HG03108 (cell line): ENCODE data around the gene TMPRSS6.

Experiments
- ATAC-seq: cut with Tn5 transposase; IDR thresholded peaks from one replicate; pipeline ENCODE4 v1.9.1; 2021; ENCODE audit warnings: moderate library complexity; ENCODE audit not compliant: unreplicated experiment

TMPRSS6 gene

DNA sequence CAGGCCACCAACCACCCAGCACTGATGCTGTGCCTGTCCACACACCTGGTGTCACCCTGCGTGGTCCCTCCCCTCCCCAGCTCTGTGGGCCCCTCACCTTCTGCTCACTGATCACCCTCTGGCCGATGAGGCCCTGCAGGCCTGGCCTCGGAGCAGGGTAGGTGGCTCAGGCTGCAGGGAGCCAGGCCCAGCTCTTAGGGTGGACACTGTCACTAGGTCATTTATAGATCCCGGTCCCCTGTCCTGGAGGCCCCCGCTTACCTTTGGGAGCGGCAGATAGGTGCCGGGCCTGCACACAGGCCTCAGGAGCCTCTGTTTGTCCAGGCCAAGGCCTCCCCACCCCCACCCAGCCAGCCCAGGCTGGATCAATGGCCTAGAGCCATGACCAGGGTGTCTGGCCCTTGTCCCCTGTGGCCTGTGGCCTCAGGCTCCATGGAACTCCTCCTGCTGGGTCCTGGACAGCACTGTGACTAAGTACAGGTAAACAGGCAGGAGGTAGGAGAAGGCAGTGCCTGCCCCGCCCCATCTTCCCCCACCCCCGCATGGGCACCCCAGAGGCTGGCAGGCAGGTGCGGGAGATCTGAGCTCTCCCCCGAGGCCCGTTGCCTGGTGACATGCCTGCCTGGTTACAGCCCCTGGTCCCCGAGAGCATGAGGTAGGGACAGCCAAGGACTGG is at the start of gene TMPRSS6:
Gene TMPRSS6, minus strand, starts transcription at position 472 of the 676 bp plus-strand sequence. CDS start 6,296 bp downstream, outside the sequence.
- no peak for ATAC-seq

DNA sequence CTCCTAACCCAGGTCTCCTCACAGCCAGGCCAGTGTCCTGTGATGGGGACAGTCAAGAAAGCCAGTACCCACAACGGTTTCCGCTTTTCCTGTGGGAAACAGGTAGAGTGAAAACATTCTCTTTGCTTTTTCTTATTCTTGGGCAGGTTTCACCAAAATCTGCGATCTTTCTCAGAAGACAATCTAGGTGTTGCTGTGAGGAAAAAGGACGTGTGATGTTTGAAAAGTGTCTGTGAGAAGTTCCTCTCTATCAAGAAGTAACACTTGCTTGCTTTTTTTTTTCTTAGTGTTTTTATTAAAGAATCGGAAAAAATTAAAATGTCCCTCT is 49.4 kb upstream of the TMPRSS6 start:
- ATAC-seq, result no peak

DNA sequence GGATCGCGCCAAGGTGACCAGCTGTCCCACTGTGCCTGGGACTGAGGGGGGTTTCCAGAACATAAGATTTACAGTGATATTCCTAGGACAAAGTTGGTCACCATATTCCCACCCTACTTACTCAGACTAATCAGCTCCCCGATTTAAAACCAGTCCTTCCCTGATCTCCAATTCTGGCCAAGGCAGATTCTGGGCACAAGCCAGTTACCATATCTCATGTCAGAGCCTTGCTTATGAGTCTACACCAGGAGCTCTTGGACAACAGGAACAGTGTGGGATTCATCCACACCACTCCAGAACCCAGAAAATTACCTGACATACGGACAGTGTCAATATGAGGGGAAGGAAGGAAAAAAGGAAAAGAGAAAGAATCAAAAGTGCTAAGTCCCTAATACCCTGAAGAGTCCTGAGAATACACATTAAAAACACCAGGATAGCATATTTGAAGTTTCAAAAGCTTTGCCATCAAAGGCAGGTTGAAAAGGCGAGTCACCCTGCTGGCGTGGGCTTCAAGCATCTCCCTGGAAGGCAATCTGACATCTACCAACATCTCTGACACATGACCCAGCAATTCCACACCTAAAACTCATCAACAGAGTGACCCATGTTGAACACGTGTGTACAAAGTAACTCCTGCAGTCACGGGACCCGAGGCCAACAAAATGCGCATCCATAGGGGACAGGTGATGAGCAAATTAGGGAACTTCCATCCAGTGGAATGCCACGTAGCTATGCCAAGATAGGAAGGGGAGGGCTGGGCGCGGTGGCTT is 48.2 kb upstream of the TMPRSS6 start:
- ATAC-seq, result no peak

DNA sequence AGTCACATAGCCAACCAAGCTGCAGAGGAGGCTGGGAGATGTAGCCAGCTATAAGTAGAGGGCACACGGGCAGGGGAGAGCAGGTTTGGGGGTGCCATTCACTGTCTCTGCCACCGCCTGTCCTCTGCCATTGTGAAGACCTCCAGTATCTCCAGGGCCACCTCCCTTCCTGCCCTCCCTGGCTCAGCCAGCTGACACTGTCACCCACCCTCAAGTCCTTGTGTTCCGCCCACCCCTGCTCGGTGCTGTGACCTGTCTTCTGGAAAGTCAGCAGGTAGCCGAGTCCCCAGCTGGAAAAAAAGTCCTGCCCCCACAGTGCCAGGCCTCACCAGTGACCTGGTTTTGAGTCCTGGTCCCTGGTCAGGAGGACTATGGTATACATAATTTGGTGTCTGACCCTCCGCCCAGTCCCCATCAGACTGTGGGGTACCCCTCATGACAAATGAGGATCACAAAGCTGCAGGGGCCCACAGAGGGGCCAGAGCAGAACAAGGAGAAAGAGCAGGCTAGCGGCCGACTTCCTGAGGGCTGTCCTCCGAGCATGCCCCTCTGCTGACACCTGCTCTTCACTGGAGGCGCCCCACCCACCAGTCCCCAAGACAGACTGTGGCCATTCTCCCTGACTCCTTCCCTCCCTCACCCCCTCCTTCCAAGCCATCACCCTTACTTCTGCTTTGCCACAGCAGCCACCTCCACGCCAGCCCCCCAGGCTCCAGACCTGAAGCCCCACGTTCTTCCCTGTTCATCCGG is 47.3 kb upstream of the TMPRSS6 start:
- no peak for ATAC-seq

GRCh38 chr22:37155971-37156370 is 46.5 kb upstream of the TMPRSS6 start:
- no peak for ATAC-seq

DNA sequence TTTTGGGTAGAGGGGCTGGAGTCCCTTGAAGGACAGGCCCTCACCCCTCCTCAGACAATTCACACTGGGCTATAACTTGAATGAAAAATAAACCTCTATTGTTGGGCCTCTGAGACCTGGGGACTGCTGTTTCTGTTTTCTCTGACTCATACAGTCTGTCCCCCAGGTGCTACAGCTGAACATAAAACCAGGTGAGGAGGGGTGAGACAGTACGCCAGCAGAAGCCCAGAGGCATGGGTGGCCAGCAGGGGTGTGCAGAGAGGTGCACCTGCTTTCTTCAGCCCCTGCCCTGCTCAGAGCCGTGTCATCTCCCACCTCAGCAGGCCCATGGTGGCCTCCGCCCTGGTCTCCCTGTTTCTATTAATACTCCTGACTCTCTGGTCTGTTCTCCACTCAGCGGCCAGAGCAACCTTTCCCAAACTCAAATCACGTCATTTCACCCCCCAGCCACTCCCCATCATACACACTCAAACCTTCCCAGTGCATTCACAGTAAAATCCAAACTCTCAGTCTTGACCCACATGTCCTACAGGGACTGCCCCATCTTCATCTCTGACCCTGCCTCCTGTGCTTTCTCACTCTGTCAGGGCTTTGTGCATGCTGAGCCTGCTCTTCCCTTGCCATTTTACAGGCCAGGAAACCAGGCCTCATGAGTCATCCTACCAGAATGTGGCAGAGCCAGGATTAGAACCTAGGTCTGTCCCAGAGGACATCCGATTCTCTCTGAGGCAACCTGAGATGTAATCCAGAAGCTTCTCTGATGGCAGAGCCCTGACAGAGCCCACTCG is 45.6 kb upstream of the TMPRSS6 start:
- ATAC-seq, result no peak

GRCh38 chr22:37153901-37154300 is 44.4 kb upstream of the TMPRSS6 start:
- no peak for ATAC-seq

DNA sequence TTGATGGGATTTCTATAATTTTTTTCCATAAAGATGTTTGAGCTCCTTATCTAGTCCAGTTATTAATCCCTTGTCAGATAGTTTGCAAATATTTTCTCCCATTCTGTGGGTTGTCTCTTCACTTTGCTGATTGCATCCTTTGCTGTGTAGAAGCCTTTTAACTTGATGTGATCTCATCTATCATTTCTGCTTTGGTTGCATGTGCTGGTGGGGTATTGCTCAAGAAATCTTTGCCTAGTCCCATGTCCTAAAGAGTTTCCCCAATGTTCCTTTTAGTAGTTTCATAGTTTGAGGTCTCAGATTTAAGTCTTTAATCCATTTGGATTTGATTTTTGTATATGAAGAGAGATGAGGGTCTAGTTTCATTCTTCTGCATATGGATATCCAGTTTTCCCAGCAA is 41.9 kb upstream of the TMPRSS6 start:
- ATAC-seq, result no peak

GRCh38 chr22:37150701-37151100 is 41.2 kb upstream of the TMPRSS6 start:
- ATAC-seq, result no peak

- ATAC-seq, result no peak
Observed at GRCh38 chr22:37148742-37149665, 39.5 kb upstream of the TMPRSS6 start.

DNA sequence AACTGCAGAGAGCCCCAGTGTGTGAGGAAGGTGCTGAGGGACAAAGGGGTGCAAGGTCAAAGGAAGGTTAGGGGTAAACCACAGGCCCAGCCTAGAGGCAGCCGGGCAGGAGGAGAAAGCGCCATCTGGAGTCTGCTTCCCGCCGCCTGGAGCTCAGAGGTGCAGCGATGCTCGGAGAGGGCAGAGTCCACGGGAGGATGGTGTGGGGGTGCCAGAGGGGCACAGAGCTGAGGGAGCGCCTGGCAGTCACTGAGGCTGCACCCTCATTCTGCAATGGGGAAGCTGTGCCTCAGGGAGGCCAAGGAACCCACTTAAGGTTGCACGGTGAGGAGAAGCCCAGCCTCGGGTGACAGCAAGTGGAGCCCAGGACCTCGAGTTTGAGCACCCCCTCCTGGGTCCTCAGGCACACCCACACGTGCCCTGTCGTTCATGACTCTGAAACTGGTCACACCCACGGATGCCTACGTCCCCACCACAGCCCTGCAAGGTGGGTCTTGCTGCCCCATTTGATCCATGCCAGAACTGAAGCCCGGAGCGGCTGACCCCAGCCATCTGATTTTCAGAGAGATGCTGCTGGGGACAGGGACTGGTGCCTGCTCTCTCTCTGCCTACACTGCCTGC is 38.6 kb upstream of the TMPRSS6 start:
- ATAC-seq, result no peak

DNA sequence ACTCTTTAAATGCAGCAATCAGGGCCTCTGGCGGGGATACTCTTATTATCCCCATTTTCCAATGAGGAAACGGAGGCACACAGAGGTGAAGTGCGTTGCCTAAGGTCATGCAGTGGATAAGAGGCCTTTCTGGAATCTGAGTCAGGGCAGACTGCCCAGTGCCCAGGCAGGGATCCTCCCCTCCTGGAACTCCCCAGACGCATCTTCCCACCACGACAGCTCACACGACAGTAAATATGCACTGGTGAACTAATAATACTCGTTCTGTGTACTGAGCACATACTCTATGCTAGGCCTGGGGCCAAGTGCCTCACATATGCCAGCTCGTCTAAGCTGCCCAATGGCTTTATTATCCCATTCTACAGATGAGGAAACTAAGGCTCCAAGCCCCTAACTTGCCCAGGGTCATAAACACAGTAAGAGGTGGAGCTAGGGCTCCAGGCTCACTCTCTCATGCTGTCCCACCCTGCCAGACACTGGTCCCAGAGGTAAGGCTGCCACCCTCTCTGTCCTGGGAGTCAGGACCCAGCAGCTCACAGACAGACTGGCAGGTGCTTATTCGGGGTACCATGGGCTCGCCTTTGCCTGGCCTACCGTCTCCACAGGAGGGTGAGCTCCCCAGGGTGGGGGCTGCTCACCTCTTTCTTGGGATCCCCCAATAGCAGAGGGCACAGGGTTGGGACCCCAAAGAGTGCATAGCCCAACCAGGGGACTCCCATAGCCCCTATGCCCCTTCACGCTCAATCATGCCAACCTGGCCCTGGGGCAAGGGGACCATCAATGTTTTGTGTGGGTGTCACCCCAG is 37.9 kb upstream of the TMPRSS6 start:
- no peak for ATAC-seq

DNA sequence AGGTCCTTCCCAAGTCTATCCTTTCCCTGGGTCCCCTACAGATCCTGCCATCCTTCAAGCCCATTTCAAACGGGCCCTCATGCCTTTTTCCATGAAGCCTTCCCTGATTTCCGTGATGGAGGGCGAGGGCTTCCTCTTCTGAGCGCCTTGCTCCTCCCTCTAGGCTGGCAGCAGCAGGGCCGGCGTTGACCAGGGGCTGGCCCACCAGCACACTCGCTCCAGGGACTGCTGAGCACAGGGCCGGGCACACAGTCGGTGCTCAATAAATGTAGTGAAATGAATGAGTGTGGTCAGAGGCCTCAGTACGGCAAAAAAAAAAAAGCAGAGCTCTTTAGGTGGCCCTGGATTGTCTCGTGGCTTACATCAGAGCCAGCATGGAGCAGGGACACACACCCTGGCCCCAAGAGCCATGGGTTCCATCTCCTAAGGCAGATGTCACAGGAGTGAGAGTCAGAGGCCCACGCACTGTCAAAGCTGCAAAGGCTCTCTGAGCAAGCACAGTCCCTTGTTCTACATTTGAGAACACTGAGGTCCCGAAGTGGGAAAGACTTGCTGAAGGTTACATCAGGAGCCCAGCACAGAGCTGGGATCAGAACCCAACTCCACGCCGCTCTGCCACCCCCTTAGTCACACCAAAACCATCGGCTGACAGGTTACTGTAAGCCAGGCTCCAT is 37.1 kb upstream of the TMPRSS6 start:
- no peak for ATAC-seq

GRCh38 chr22:37146051-37146385 is 36.5 kb upstream of the TMPRSS6 start:
- ATAC-seq, result no peak

DNA sequence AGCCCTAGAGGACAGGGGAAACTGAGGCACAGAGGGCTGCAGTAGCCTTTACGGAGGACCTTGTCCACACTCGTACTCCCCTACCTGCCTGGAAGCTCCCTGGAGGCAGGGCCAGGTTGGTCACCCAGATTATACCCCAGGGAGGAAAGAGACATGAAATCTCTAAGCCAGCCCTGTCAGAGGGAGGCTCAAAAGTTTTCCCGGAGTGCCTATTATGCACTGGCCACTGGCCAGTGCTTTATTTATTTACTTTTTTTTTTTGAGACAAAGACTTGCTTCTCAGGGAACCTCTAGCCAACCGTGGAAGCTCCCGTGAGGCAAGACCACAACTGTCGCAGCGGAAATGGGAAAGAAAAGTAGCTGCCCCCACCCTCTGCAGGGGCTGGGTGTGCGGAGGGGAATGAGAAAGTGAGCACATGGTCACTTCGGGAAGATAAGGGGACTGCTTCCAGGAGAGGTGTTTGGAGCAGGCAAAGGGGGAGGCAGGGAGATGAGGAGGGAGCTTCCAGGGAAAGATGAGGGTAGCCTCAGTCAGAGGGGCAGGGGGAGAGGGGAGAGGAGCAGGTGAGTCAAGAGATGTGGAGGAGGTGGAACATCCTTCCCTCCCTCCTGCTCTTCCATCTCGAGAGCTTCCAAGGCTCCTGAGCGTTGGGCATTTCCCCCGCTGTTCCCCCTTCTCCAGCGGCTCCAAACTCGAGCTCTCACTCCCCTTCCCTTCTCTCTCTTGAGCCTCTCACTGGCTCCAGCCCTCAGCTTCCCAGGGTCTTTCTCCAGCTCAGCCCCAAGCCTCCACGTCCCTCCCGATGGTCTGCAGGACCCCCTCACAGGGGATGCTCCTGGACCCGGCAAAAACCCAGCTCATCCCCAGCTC is 35.9 kb upstream of the TMPRSS6 start:
- ATAC-seq, result no peak

GRCh38 chr22:37144180-37144554 is 34.7 kb upstream of the TMPRSS6 start:
- no peak for ATAC-seq

DNA sequence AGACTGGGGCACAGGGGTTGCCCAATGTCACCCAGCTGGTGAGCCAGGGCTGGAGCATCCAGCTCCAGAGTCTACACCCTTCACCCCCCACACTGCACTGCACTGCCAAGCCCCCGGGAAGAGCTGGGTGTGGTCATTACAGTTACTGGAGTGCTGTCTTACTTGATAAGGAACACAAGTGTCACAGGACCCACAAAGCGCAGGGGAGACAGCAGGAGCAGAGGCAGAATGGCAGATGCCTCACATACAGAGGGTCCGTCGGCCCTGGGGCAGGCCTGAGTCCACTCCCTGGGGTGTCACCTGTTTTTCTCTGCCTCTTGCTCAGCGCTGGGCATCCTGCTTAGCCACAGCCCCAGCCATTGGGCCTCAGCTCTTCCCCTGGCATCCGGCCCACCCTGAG is 32.5 kb upstream of the TMPRSS6 start:
- no peak for ATAC-seq

GRCh38 chr22:37141476-37141875 is 32.0 kb upstream of the TMPRSS6 start:
- no peak for ATAC-seq
